Amniotic epithelial cell (primary cell): ENCODE results near the gene XRCC5.
A peak's percentile ranks its signal among the peaks of the same experiment; 100 is the strongest.

Experiments
- DNase-seq: peaks from one replicate; pipeline ENCODE4 v3.0.0-alpha.2; 2010; ENCODE audit warnings: low read depth

Gene XRCC5

DNA sequence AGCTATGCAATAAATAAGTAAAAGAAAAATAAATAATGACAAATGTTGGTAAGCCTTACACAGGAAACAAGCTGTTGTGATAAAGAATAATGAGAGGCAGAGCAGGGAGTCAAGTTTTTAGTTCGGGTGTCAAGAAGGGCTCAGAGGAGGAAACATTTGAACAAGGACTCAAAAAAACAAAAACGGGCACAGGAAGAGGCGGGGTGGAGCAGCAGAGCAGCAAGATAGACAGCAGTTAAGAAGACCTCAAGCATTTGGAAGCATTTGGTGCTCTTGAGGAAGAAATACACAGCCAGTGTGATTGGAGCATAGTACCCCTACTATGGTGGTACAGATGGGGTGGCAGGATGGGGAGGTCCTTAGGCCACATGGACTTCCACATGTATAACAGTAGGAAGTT is 24.6 kb upstream of the XRCC5 start:
- DNase-seq = no peak

DNA sequence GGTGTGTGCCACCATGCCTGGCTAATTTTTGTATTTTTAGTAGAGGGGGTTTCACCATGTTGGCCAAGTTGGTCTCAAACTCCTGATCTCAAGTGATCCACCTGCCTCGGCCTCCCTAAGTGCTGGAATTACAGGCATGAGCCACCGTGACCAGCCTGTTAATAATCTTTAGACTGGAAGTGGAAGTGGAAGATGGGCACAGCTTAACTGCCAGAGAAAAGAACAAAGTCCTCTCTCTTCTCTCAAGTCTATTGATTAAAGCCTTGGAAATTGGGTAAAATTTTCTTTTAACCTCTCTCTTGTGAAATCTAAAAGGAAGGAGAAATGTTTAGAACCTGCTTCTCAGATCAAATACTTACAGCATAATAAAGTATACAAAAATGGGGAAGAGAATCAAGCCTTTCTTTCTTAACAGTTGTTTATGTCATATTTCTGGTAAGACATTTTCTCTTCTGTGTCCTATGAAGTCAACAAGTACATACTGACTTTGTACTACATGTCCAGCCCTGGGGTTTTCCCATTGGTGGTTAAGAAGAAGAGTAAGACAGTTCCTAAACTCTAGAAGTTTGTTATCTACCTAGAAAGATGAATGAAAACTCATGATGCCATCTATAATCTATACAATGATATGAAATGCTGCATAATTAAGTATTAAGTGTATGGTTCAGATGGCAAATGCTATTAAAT is 22.8 kb upstream of the XRCC5 start:
- DNase-seq = no peak

DNA sequence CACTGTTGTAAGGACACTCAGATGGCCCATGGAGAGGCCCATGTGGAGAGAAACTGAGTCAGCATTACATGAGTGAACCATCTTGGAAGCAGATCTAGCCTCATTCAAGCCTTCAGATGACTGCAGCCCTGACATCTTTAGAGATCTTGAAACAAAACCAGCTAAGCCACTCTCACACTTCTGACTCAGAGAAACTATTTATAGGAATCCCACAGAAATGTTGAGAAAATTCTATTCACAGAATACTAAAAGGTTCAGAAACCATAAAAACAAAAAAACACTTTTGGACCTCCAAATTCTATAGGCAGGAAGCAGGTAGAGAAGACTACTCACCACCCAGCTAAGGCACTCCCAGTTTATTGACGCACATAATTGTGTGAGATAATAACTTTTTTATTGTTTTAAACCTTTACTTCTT is 18.8 kb upstream of the XRCC5 start:
- DNase-seq = peak; percentile 57

DNA sequence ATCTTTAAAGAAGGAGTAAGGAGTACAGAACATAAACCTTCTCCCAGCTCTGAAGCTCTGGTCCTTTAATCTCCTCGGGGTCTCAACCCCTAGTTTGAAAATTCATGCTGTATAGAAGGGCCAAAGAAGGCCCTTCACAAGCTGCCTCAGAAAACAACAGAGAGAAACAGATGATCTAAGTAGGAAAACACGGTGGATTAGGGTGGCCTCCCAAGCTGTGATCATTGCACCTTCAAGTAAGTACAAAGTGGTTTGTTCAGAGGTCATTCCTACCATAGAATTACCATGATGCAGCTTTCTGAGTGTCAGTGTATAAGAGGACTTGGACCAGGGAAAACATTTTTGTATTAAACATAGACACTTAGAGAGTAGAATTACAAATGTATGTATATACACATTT is 16.5 kb upstream of the XRCC5 start:
- no peak for DNase-seq

DNA sequence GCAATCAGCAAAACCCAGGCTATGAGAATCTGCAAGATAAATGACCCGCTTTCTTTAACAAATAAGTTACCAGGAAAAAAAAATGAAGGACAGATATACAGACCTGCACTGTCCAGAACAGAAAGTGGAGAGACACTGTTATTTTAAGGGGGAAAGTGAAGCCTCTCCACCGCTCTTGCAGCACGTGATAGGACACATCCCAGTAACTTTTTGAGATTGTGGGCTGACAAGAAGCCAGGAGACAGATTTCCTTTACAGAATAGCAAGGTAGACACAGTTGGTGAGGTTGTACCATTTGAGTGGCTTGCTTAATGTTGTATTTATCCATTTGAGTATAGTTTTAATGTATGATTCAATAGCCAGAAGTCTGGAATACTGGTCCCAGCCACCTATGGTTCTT is 14.4 kb upstream of the XRCC5 start:
- no peak for DNase-seq

- no peak for DNase-seq
These were observed 10.5 kb upstream of the XRCC5 start for GRCh38 chr2:216098421-216099334.

- no peak for DNase-seq
These were observed 8.0 kb upstream of the XRCC5 start for GRCh38 chr2:216101109-216101508.

- DNase-seq = no peak
These were observed 5.9 kb upstream of the XRCC5 start for GRCh38 chr2:216103213-216103612.

DNA sequence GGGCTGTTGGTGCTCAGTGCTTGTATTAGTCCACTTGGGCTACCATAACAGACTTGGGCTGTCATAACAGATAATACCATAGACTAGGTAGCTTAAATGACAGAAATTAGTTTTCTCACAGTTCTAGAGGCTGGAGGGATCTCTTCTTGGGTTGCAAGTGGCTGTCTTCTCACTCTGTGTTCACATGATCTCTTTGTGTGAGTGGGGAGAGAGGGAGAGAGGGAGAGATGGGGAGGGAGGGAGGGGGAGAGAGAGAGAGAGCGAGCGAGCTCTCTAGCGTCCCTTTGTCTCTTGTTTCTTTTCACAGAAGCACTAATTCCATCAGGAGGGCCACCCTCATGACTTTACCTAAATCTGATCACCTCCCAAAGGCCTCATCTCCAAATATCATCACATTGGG is 4.5 kb upstream of the XRCC5 start:
- DNase-seq = no peak

DNA sequence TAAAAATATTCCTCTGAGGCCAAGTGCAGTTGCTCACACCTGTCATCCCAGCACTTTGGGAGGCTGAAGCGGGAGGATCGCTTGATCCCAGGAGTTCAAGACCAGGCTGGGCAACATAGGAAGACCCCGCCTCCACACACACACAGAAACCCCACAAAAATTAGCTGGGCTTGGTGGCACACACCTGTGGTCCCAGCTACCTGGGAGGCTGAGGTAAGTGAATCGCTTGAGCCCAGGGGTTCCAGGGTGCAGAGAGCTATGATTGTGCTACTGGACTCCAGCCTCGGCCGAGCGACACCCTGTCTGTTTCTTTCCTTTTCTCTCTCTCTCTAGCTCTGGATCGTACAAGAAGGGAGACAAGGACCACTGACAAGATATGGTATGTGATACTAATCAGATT is 1.8 kb upstream of the XRCC5 start:
- no peak for DNase-seq

GRCh38 chr2:216107760-216108159 is 1.4 kb upstream of the XRCC5 start:
- DNase-seq = no peak

DNA sequence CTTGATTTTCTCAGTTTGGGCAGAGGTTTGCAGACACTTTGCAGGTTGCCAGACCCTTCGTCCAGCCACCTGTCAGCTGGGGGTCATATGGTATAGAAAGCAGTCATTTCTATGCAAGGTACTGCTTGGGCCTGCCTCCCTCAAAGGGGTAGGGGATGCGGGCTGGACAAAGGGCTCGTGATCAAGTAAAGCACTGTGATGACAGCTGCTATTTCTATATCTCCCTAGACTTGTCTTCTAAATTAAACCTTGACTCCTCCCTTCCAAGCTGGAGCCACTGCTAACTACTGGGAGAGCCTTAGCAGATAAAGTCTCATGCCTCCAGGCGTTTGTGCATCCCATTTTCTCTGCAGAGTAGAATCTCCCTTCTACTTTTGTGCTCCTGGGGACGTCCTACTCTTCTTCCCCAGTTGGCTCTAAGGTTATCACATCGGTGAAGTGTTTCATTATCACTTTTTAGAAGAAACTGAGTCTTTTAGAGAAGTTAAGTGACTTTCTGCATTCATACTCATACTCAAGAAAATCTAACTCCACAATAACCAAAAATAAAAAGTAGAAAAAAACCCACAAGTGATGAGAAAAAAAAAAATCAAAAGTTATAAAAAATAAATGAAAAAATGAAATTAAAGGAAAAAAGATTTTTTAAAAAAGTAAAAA is 710 bp upstream of the XRCC5 start:
- DNase-seq = no peak

DNA sequence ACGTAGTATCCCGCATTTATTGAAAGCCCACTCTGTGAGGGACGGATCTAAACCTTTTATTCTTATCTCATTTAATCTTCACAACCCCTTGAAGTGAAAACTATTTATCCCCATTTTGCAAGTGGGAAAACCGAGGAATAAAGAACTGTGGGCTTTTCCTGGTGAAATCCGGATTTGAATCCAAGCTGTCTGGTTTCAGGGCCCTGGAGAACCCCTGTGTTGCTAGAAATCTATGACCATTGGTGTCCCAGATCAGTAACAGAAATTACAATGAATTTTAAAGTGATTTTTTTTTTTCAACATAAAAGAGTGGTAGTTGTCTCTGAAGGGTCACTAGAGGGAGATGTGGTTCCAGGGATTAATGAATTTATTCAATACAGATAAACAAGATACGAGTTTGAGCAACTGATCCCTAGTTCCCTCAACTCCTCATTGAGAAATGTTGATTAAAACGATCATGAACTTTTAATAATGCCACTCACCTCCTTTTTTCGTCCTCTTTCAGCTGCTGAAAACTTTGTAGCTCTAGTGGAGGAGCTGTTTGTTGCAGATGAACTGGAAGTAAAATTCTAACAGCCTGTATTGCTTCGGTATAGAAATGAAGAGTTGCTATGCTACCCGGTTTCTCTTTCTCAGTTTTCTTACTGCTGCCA is 940 bp downstream of the XRCC5 start:
- DNase-seq = peak; percentile 71

- DNase-seq = no peak
These were observed 1.5 kb downstream of the XRCC5 start for GRCh38 chr2:216110620-216111019.

GRCh38 chr2:216111122-216111521 is 2.0 kb downstream of the XRCC5 start:
- no peak for DNase-seq

DNA sequence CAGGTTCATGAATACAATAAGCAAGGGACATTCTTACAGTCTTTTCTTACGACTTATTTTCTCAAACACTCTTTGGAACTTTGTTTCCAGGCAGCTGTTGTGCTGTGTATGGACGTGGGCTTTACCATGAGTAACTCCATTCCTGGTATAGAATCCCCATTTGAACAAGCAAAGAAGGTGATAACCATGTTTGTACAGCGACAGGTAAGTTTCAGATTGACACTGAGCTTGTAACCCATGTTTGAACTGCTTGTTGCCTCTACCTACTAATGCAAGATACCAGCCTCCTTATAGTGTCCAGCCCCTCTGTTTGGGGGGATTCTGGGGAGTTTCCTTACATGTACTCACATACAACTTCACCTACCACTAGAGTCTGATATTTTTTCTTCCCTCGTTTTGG is 3.8 kb downstream of the XRCC5 start:
- no peak for DNase-seq

- no peak for DNase-seq
These were observed 4.4 kb downstream of the XRCC5 start for GRCh38 chr2:216113572-216113971.

DNA sequence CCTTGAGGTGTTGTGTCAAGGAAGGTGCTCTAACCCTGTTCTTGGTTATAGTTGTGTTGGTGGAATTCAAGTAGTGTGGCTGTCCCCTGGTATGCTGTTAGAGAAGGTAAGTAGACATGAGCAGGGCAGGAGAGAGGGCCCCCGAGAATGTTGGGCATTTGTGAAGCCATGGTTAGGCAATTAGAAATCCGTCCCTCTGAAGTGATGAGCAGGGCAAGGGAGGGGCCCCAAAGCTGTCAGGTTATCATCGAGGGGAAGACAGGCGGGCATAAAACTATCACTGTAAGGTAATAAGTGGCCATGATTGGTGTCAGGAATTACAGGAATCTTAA is 5.2 kb downstream of the XRCC5 start:
- DNase-seq = no peak

DNA sequence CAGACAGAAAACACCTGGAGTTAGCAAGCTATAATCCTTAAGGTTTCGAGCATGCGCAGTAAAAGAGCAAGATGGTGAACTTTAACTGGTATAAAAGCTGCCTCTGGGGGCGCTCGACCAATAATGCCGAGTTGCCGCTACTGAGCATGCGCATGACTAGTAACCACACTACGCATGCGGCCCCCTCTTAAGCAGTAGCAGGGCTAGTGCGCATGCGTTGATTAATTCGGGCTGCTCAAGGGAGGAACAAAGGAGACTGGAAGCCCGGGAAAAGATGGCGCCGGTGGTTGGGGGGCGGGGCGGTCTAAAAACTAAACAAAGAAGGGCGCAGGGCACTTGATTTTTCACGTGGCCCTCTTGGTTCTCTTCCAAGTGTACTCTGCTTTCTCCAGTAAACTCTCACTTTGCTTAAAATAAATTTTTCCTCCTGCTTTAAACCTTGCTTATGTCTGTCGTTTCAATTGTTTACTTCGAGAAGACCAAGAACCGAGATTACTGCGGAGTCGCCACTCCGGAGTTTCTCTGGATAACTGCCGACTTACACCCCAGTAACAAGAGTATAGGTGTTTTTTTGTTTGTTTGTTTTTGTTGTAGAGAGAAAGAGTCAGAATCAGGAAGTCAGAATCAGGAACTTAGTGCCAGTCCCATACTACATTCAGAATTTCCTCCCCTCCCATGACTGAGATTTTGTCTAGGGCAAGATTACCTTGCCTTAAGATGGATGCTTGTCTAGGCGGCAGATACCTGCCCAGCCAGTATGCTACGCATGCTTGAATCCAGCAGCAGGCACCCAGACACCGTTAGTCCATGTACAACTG is 5.8 kb downstream of the XRCC5 start:
- peak; percentile 97 for DNase-seq

DNA sequence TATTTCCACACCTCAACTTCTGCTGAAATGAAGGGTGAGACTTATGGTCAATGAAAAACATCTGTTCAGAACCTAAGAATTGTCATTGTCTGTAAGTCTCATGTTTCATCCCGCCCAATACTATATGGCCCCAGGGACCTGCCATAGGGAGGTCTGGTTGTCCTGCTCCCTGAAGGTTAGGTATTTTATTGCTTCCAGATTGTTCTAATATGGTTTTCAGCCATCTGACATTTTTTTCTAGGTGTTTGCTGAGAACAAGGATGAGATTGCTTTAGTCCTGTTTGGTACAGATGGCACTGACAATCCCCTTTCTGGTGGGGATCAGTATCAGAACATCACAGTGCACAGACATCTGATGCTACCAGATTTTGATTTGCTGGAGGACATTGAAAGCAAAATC is 7.3 kb downstream of the XRCC5 start:
- no peak for DNase-seq

GRCh38 chr2:216117561-216118340 is 8.6 kb downstream of the XRCC5 start:
- DNase-seq = no peak
